IMR-90 (cell line): ENCODE results near the gene CORO7. TPM values are rescaled to one million over a fixed set of nuclear protein-coding genes. Genes with fewer than 3 reads are reported as not detected.

Experiments
- ATAC-seq: fragments of 200-7000 bp; cut with Tn5 transposase; 2 replicates; pipeline ENCODE4 v1.9.1; 2020; ENCODE audit warnings: low read depth, mild to moderate bottlenecking, moderate library complexity
- BruUV-seq: library from RNA; stranded (reverse); fragments of 400-500 nt; replicated peaks from 2 replicates; lab custom pipeline; 2021; lab: Mats Ljungman, UMichigan
- CTCF ChIA-PET: fragments of 300-600 bp; formaldehyde crosslinking; extraction: SDS; loops from one replicate; lab custom pipeline; 2021; ENCODE audit warnings: antibody characterized with exemption; lab: Yijun Ruan, JAX
- POLR2A ChIA-PET: fragments of 300-600 bp; sonication (Branson Sonifier 250); formaldehyde crosslinking; loops from one replicate; lab custom pipeline; 2022; ENCODE audit warnings: antibody characterized with exemption; ENCODE audit not compliant: unreplicated experiment; lab: Charles Lee
- DNase-seq: peaks from one replicate; pipeline ENCODE4 v3.0.0; 2013
- H2AFZ ChIP-seq: replicated peaks from 2 replicates; pipeline ENCODE3; 2013; ENCODE audit warnings: low read length, mild to moderate bottlenecking; ENCODE audit not compliant: poor library complexity
- H2AK5ac ChIP-seq: 2 replicates; pipeline ENCODE4 v1.6.1; 2013; ENCODE audit warnings: low read depth, low read length, inconsistent platforms
- H2AK9ac ChIP-seq: replicated peaks from 2 replicates; pipeline ENCODE3; 2013; ENCODE audit warnings: mild to moderate bottlenecking, low read depth, low read length, moderate library complexity; ENCODE audit not compliant: poor library complexity
- H2BK120ac ChIP-seq: 2 replicates; pipeline ENCODE4 v1.6.1; 2013; ENCODE audit warnings: low read depth, low read length, inconsistent platforms
- H2BK15ac ChIP-seq: 3 replicates; pipeline ENCODE4 v1.6.1; 2013; ENCODE audit warnings: low read depth, low read length, inconsistent platforms
- H2BK20ac ChIP-seq: 2 replicates; pipeline ENCODE4 v1.6.1; 2013; ENCODE audit warnings: low read depth, mild to moderate bottlenecking, inconsistent platforms, low read length, moderate library complexity
- H2BK5ac ChIP-seq: 2 replicates; pipeline ENCODE4 v1.6.1; 2013; ENCODE audit warnings: mild to moderate bottlenecking, low read depth, low read length, inconsistent platforms; ENCODE audit not compliant: poor library complexity, severe bottlenecking
- H3K14ac ChIP-seq: replicated peaks from 2 replicates; pipeline ENCODE4 v1.6.1; 2013; ENCODE audit warnings: low read depth, low read length, inconsistent platforms
- H3K18ac ChIP-seq: 2 replicates; pipeline ENCODE4 v1.6.1; 2013; ENCODE audit warnings: low read depth, low read length, control low read depth
- H3K23ac ChIP-seq: 2 replicates; pipeline ENCODE4 v1.6.1; 2013; ENCODE audit warnings: low read depth, low read length, inconsistent platforms
- H3K27ac ChIP-seq: 2 replicates; pipeline ENCODE4 v1.5.1; 2013; ENCODE audit warnings: mild to moderate bottlenecking, control low read depth, low read length; ENCODE audit not compliant: insufficient read depth
- H3K27me3 ChIP-seq: 2 replicates; pipeline ENCODE4 v1.6.1; 2013; ENCODE audit warnings: low read length; ENCODE audit not compliant: control insufficient read depth, insufficient read depth
- H3K36me3 ChIP-seq: 2 replicates; pipeline ENCODE4 v1.6.1; 2013; ENCODE audit warnings: low read length, mixed read lengths; ENCODE audit not compliant: control insufficient read depth, insufficient read depth
- H3K4ac ChIP-seq: 2 replicates; pipeline ENCODE4 v1.6.1; 2013; ENCODE audit warnings: low read depth, low read length, inconsistent platforms
- H3K4me1 ChIP-seq: 2 replicates; pipeline ENCODE4 v1.6.1; 2013; ENCODE audit warnings: low read length, mixed read lengths; ENCODE audit not compliant: control insufficient read depth, insufficient read depth
- H3K4me2 ChIP-seq: 2 replicates; pipeline ENCODE4 v1.6.1; 2013; ENCODE audit warnings: low read depth, mild to moderate bottlenecking, control low read depth, low read length, moderate library complexity
- H3K4me3 ChIP-seq: 2 replicates; pipeline ENCODE4 v1.5.1; 2013; ENCODE audit warnings: low read depth, mild to moderate bottlenecking, control low read depth, low read length, moderate library complexity; ENCODE audit not compliant: insufficient read depth
- H3K56ac ChIP-seq: 2 replicates; pipeline ENCODE4 v1.6.1; 2013; ENCODE audit warnings: low read length, inconsistent platforms; ENCODE audit not compliant: insufficient read depth; ENCODE audit errors: extremely low read depth
- H3K79me1 ChIP-seq, 2 experiments: 2 replicates each; pipeline ENCODE4 v1.6.1; 2013; ENCODE audit warnings: low read length in 2 of 2, inconsistent platforms in 1 of 2, low read depth in 1 of 2
- H3K9ac ChIP-seq: 2 replicates; pipeline ENCODE4 v1.6.1; 2013; ENCODE audit warnings: low read depth, low read length, control low read depth
- H3K9me1 ChIP-seq: 2 replicates; pipeline ENCODE4 v1.6.1; 2013; ENCODE audit warnings: low read length, inconsistent platforms; ENCODE audit not compliant: insufficient read depth
- H3K9me3 ChIP-seq: 2 replicates; pipeline ENCODE4 v1.6.1; 2013; ENCODE audit warnings: low read length; ENCODE audit not compliant: control insufficient read depth, insufficient read depth
- H4K20me1 ChIP-seq: 2 replicates; pipeline ENCODE4 v1.6.1; 2013; ENCODE audit warnings: low read length, inconsistent platforms; ENCODE audit not compliant: insufficient read depth
- H4K5ac ChIP-seq: 2 replicates; pipeline ENCODE4 v1.6.1; 2013; ENCODE audit warnings: mild to moderate bottlenecking, low read depth, low read length, control low read depth
- H4K8ac ChIP-seq, 2 experiments: 2 replicates each; pipeline ENCODE4 v1.6.1; 2013; ENCODE audit warnings: low read depth in 2 of 2, low read length in 2 of 2, control low read depth in 1 of 2, inconsistent platforms in 1 of 2
- H4K91ac ChIP-seq: 2 replicates; pipeline ENCODE4 v1.6.1; 2013; ENCODE audit warnings: low read depth, low read length, inconsistent platforms; ENCODE audit not compliant: insufficient read depth
- FOS ChIP-seq: fragments of 150-350 bp; IDR thresholded peaks from 2 replicates; pipeline ENCODE4 v1.6.1; 2016; ENCODE audit warnings: low read depth, low read length
- MAZ ChIP-seq: IDR thresholded peaks from 2 replicates; pipeline ENCODE4 v1.6.1; 2012; ENCODE audit warnings: low read depth, mild to moderate bottlenecking, low read length, improper control_type of control experiment, moderate library complexity, borderline replicate concordance
- MXI1 ChIP-seq: IDR thresholded peaks from 2 replicates; pipeline ENCODE4 v1.6.1; 2012; ENCODE audit warnings: low read depth, mild to moderate bottlenecking, low read length, moderate library complexity, borderline replicate concordance
- NFE2L2 ChIP-seq: fragments of 150-350 bp; IDR thresholded peaks from 2 replicates; pipeline ENCODE4 v1.6.1; 2016; ENCODE audit warnings: low read depth, mild to moderate bottlenecking, low read length
- WGBS, 2 experiments: methylation state at CpG; one replicate each; pipeline versions ENCODE4 v1.1.5 to v1.1.7; 2013; ENCODE audit warnings: missing lambda C conversion rate in 2 of 2; ENCODE audit not compliant: insufficient read length in 1 of 2; ENCODE audit errors: extremely low coverage in 2 of 2; 5-methylcytosine and 5-hydroxymethylcytosine counted together
- dilution Hi-C: fragments of 300-500 bp; cut with HindIII; formaldehyde crosslinking; loops from one replicate; pipeline ENCODE4 v1.14.3; 2018; ENCODE audit warnings: low sequenced_read_pairs; ENCODE audit not compliant: unreplicated experiment
- in situ Hi-C: fragments of 300-500 bp; cut with MboI; formaldehyde crosslinking; loops from 3 replicates; pipeline ENCODE4 v1.14.3; 2019; ENCODE audit warnings: low sequenced_read_pairs, inconsistent platforms, mixed read lengths
- intact Hi-C: fragments of 100-400 bp; cut with micrococcal nuclease; formaldehyde crosslinking; loops from 2 replicates; pipeline ENCODE4 v1.10.0; 2022
- polyA plus RNA-seq, 3 experiments: library from polyadenylated mRNA; depleted of rRNA; stranded (reverse); fragments of >200 nt; gene quantifications; 2 replicates each; pipeline ENCODE4 v1.2.3, GENCODE V29; 2012; ENCODE audit warnings: low replicate concordance in 1 of 3
- total RNA-seq: library from RNA; depleted of rRNA; stranded (reverse); fragments of >200 nt; gene quantifications from 2 replicates; pipeline ENCODE4 v1.2.3, GENCODE V29; 2012
- TF ChIP-seq, protein P1 (sequence below): conservative IDR thresholded peaks from 2 replicates; pipeline ENCODE4 v1.5.1; 2012; ENCODE audit warnings: mild to moderate bottlenecking, low read depth, low read length, improper control_type of control experiment

The CORO7 gene
- total and polyA plus RNA-seq, 2 of the 4 experiments (the other 2 are of a cell fraction): 6.3 to 26.7 TPM

DNA sequence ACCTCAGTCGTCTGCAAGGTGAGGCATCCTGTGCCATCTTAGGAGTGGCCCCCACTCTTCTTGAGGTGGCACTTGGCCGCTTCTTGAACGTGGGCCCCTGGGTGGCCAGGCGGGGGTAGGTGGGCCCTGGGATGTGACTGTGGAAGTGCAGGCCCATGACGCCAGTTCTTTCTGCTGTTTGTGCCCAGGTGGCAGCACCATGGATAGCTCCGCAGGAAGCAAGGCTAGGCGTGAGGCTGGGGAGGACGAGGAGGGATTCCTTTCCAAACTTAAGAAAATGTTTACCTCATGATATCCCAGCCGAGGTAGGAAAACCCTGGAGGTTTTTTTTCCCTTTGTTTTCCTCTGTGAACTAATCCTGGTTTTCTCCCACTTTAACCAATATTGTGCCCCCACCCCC lies 38.2 kb upstream of the CORO7 start:
- Histone ChIP-seq H3K27ac (no peak overlapping the region), H2AK9ac (no peak overlapping the region), H3K4ac (no peak overlapping the region), H2BK120ac (no peak overlapping the region), H3K27me3 (no peaks in the 10 kb centered on the region), H3K56ac (no peak overlapping the region), H3K79me1 (peaks cover 10 to 27% of the 10 kb centered on the region in 2 experiments), H3K23ac (no peak overlapping the region), H3K9me1 (0 out of 2 replicates have a peak, but pooled peaks cover 10% of the 10 kb centered on the region), H2BK5ac (no peak overlapping the region), H4K8ac (no peak overlapping the region), H4K20me1 (peaks cover 15% of the 10 kb centered on the region), H3K4me2 (no peak overlapping the region), H3K36me3 (peaks cover 48% of the 10 kb centered on the region), H2BK15ac (no peak overlapping the region), H3K18ac (no peak overlapping the region), H4K91ac (no peak overlapping the region), H2BK20ac (no peak overlapping the region), H3K9ac (no peak overlapping the region), H2AK5ac (no peak overlapping the region), H3K9me3 (no peaks in the 10 kb centered on the region), H4K5ac (no peak overlapping the region), H2AFZ (no peak overlapping the region), H3K4me3 (no peak overlapping the region), H3K14ac (no peak overlapping the region), H3K4me1 (peaks cover 9% of the 10 kb centered on the region)
- dilution Hi-C loops (no loop called here), intact Hi-C loops (no loop called here), in situ Hi-C loops (no loop called here)
- ChIA-PET CTCF (no interaction called here), POLR2A (no interaction called here)
- DNase-seq: no peak
- ATAC-seq: no peak
- TF ChIP-seq MAZ (no peak), FOS (no peak), MXI1 (no peak), NFE2L2 (no peak)
- TF ChIP-seq, protein P1, sequence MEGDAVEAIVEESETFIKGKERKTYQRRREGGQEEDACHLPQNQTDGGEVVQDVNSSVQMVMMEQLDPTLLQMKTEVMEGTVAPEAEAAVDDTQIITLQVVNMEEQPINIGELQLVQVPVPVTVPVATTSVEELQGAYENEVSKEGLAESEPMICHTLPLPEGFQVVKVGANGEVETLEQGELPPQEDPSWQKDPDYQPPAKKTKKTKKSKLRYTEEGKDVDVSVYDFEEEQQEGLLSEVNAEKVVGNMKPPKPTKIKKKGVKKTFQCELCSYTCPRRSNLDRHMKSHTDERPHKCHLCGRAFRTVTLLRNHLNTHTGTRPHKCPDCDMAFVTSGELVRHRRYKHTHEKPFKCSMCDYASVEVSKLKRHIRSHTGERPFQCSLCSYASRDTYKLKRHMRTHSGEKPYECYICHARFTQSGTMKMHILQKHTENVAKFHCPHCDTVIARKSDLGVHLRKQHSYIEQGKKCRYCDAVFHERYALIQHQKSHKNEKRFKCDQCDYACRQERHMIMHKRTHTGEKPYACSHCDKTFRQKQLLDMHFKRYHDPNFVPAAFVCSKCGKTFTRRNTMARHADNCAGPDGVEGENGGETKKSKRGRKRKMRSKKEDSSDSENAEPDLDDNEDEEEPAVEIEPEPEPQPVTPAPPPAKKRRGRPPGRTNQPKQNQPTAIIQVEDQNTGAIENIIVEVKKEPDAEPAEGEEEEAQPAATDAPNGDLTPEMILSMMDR: no peak
- WGBS, 2 experiments: no CpG with 5 or more reads among the region's 9 CpGs
- no TSS peak for BruUV-seq
